Ectodermal cell (in vitro differentiated cells): ENCODE results near the gene RGMA.
"Not testable (repeated sequence)": the region's sequence is repeated elsewhere in the genome, so short reads cannot be mapped to it uniquely, and the experiment has no call there.

Source experiments
- H3K27ac ChIP-seq: 2 replicates; pipeline ENCODE4 v1.7.0; 2013; ENCODE audit warnings: mild to moderate bottlenecking, low read depth, low read length; ENCODE audit not compliant: insufficient read depth, poor library complexity, severe bottlenecking
- H3K27me3 ChIP-seq: 2 replicates; pipeline ENCODE4 v1.7.0; 2013; ENCODE audit warnings: mild to moderate bottlenecking, low read length; ENCODE audit not compliant: insufficient read depth, control insufficient read depth, poor library complexity, severe bottlenecking
- H3K36me3 ChIP-seq: one replicate; pipeline ENCODE4 v1.7.0; 2013; ENCODE audit warnings: low read length; ENCODE audit not compliant: control insufficient read depth, insufficient read depth
- H3K4me1 ChIP-seq: one replicate; pipeline ENCODE4 v1.7.0; 2013; ENCODE audit warnings: low read length; ENCODE audit not compliant: control insufficient read depth, insufficient read depth
- H3K4me3 ChIP-seq: 2 replicates; pipeline ENCODE4 v1.7.0; 2013; ENCODE audit warnings: low read depth, low read length, control low read depth; ENCODE audit not compliant: insufficient read depth
- H3K9me3 ChIP-seq: 2 replicates; pipeline ENCODE4 v1.7.0; 2013; ENCODE audit warnings: mild to moderate bottlenecking, low read length, moderate library complexity; ENCODE audit not compliant: control insufficient read depth
- WGBS, 2 experiments: methylation state at CpG; one replicate each; pipeline ENCODE4 v1.1.7; 2013; ENCODE audit warnings: missing lambda C conversion rate in 2 of 2; 5-methylcytosine and 5-hydroxymethylcytosine counted together

The RGMA gene

DNA sequence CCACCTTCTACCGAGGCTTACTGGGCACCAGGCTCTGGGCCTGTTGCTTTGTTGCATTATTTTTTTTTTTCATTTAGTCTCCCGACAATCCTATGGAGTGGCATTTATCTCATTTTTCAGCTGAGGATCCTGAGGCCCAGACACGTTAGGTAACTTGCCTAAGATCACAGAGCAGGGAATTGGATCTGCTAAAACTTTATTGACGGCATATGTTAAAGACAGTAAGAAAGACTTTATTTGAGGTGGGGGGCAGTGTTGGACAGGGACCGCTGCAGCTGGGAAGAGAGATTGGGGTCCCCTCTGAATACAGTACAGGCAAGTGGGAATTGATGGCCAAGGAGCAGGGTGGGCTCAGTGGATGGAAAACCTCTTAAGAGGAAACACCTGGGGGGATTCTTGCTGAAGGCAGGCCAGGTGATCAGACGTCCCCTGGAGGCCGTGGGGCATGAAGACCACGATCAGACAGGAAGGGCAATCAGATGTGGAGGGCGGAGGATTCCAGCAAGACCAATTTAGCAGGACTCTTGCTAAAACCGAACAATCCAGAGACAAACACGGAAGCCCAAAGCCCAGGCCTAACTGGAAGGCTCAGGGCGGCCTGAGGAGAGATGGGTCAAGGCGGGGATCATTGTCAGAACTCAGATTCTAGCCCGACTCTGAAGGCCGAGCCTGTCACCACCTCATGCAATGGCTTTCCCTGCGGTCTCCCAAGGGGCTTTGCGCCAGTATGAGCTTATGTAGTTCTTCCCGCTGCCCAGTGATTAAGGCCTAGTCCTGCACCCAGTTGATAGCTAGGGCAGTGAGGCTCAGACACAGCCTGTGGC is 53.7 kb downstream of the RGMA start:
- no peak overlapping the region for H3K4me3 ChIP-seq
- H3K4me1 ChIP-seq = peaks cover 5% of the 10 kb centered on the region
- WGBS, 2 experiments = 87 to 89% methylated on average over 18 of the region's 18 CpGs

DNA sequence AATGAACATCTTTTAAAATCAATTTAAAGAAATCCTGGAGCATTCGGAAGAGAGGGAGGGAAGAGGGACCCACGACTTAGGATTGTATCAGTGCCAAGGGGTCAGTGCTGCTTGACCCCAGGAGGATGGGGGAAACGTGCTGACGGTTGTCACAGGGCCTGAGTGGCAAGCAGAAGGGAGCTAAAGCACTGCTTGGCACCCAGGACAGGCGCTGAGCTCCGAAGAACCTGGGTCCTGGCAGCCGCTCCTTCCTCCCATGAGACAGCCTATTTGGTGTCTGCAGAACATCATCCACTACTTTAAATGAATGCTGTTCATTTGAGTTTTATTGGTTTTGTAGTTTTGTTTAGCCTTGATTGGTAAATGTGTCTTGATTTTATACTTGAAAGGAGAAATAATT is 54.5 kb downstream of the RGMA start:
- Histone ChIP-seq H3K4me3 (no peak overlapping the region), H3K36me3 (no peaks in the 10 kb centered on the region), H3K4me1 (peaks cover 5% of the 10 kb centered on the region), H3K9me3 (no peaks in the 10 kb centered on the region), H3K27me3 (no peaks in the 10 kb centered on the region), H3K27ac (no peak overlapping the region)
- 91 to 94% methylated on average over 7 of the region's 7 CpGs for WGBS, 2 experiments

More for the DNA sequence above, 53.7 kb downstream of the RGMA start:
- Histone ChIP-seq H3K36me3 (no peaks in the 10 kb centered on the region), H3K27me3 (no peaks in the 10 kb centered on the region), H3K27ac (no peak overlapping the region), H3K9me3 (no peaks in the 10 kb centered on the region)

DNA sequence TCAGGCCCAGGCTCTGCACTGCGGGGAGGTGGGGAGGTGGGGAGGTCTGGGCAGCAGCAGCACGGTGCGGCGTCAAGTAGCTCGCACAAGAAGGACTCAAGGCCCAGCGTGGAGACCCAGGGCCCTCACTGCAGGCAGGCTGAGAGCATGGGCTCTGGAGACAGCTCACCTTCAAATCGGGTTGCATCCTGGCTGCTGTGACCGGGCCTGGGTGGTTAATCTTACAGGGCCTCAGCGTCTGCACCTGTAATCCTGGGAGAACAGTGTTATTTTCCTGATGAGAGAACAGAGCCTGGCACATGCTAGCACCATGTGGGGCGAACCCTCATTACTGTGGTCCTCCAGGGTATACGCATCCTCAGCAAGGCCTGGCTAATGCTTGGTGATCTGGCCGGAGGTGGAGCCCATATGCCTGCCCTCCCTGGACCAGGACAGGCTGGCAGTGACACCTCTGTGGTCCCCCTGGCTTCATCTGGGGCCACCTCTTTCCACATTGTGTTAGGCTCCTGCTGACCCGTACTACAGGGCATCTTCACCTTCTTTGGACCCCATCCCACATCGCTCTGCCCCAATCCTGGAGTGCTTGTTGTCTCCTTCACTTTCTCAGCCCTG is 55.5 kb downstream of the RGMA start:
- WGBS, 2 experiments = 94 to 95% methylated on average over 14 of the region's 14 CpGs
- H3K4me1 ChIP-seq = peaks cover 5% of the 10 kb centered on the region
- H3K27me3 ChIP-seq = no peaks in the 10 kb centered on the region
- H3K9me3 ChIP-seq = no peaks in the 10 kb centered on the region
- H3K36me3 ChIP-seq = no peaks in the 10 kb centered on the region
- H3K4me3 ChIP-seq = no peak overlapping the region
- no peak overlapping the region for H3K27ac ChIP-seq

DNA sequence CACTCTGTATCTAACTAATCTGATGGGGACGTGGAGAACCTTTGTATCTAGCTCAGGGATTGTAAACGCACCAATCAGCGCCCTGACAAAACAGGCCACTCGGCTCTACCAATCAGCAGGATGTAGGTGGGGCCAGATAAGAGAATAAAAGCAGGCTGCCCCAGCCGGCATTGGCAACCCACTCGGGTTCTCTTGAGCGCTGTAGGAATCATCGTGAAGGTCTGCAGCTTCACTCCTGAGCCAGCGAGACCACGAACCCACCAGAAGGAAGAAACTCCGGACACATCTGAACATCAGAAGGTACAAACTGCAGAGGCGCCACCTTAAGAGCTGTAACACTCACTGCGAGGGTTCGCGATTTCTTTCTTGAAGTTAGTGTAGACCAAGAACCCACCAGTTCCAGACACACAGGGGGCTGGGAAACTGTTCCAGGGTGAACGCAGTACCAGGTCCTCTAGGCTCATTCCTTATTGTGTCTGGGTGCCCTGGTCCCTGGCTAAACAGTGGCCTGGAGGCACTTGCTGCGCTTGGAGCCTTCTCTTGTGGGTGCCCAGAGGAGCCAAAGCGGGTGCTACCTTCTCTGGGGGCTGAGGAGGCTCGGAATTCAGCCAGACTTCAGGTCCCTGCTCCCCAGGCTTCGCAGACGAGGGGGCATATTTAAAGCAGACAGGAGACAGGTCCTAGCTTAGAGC is 56.4 kb downstream of the RGMA start:
- WGBS, 2 experiments = 94 to 96% methylated on average over 21 of the region's 21 CpGs
- not testable (repeated sequence) for H3K27ac ChIP-seq, H3K36me3 ChIP-seq, H3K9me3 ChIP-seq, H3K4me1 ChIP-seq, H3K27me3 ChIP-seq, H3K4me3 ChIP-seq

DNA sequence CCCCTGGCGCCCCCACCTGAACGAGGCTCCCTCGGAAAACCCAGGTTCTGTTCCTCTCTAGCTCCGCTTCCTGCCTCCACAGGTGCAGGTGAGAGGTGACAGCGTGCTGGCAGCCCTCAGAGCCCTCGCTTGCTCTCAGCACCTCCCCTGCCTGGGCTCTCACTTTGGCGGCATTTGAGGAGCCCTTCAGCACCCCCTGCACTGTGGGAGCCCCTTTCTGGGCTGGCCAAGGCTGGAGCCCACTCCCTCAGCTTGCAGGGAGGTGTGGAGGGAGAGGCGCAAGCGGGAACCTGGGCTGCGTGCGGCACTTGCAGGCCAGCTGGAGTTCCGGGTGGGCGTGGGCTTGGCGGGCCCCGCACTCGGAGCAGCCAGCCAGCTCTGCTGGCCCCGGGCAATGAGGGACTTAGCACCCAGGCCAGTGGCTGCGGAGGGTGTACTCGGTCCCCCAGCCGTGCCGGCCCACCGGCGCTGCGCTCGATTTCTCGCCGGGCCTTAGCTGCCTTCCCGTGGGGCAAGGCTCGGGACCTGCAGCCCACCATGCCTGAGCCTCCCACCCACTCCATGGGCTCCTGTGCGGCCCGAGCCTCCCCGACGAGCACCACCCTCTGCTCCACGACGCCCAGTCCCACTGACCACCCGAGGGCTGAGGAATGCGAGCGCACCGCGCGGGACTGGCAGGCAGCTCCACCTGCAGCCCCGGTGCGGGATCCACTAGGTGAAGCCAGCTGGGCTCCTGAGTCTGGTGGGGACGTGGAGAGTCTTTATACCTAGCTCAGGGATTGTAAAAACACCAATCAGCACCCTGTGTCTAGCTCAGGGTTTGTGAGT is 57.2 kb downstream of the RGMA start:
- WGBS, 2 experiments = 95 to 96% methylated on average over 44 of the region's 44 CpGs
- H3K9me3 ChIP-seq, H3K4me3 ChIP-seq, H3K36me3 ChIP-seq, H3K4me1 ChIP-seq, H3K27ac ChIP-seq, H3K27me3 ChIP-seq: not testable (repeated sequence)

DNA sequence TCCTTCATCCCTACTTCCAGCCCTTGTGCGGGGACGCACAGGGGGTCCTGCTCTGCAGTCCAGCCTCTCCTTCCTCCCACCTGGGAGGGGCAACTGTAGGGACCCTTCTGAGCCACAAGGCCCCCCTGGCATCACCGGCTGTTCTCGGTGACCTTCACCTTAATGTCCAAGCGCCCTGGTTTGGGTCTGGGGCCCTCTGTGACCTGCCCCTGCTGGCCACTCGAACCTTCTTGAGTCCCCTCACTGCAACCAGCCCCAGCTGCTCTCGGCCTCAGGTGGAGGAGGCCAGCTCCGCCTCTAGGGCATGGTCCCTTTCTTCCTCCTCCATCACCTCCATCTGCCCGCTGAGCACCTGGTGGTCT is 57.9 kb downstream of the RGMA start:
- H3K27ac ChIP-seq = no peak overlapping the region
- no peaks in the 10 kb centered on the region for H3K27me3 ChIP-seq
- no peak overlapping the region for H3K4me3 ChIP-seq
- no peaks in the 10 kb centered on the region for H3K9me3 ChIP-seq
- no peaks in the 10 kb centered on the region for H3K4me1 ChIP-seq
- peaks cover 4% of the 10 kb centered on the region for H3K36me3 ChIP-seq
- 82 to 86% methylated on average over 9 of the region's 9 CpGs for WGBS, 2 experiments

DNA sequence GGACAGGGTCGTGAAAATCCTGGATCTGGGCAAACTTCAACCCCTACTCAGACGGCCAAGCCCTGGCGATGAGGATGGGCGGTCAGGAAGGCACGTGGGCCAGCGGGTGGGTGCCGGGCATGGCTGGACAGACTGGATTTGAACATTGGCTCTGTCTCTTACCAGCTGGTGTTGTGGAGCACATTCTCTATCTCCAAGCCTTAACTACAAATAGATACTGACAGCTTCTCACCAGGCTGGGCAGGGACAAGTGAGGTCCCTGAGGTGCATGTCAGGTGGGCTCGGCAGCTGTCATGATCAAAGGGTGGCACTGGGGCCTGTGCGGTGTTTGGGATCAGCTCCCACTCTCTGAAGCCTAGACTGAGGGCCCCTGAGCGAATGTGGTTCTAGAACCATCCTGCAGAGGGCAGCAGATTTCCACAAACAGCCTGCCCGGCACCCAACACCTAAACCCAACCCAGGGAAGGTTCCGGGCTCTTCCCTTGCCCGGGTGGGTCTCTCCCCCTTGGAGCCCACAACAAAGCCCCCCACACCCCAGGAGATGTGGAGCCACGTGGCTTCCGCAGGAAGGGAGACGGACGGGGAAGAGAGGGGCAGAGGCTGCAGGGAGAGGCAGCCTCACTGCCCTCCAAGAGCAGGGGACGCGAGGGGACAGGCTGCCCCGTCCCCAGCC is 58.4 kb downstream of the RGMA start:
- Histone ChIP-seq H3K9me3 (no peaks in the 10 kb centered on the region), H3K4me1 (no peaks in the 10 kb centered on the region), H3K4me3 (no peak overlapping the region), H3K27ac (no peak overlapping the region), H3K36me3 (peaks cover 4% of the 10 kb centered on the region), H3K27me3 (no peaks in the 10 kb centered on the region)
- WGBS, 2 experiments = 47 to 50% methylated on average over 18 of the region's 20 CpGs

DNA sequence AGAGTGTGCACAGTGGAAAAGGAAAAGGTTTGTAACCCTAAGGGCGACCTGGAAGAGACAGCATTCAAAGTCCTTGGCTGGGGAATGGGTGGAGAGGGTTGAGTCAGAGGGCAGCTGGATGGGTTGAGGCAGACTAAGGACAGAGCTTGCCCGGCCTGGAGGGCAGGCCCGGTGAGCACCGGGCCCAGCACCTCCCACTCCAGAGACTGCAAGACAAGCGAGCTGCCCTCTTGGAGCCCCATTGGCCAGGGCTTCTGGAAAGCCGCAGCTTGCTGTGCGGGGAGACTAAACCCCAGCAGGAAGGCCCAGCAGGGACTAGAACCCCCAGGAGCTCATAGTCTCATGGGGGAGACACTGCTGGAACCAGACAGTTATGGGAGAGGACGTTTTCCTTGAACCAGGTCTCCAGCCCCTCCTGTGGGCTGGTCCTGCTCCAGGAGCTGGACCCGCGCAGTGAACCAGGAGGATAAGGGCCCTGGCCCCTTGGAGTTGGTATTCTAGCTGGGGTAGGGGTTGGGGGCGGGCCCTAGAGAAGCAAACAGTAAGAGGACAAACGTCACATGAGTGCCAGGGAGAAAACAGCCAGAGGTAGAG is 59.1 kb downstream of the RGMA start:
- no peak overlapping the region for H3K27ac ChIP-seq

DNA sequence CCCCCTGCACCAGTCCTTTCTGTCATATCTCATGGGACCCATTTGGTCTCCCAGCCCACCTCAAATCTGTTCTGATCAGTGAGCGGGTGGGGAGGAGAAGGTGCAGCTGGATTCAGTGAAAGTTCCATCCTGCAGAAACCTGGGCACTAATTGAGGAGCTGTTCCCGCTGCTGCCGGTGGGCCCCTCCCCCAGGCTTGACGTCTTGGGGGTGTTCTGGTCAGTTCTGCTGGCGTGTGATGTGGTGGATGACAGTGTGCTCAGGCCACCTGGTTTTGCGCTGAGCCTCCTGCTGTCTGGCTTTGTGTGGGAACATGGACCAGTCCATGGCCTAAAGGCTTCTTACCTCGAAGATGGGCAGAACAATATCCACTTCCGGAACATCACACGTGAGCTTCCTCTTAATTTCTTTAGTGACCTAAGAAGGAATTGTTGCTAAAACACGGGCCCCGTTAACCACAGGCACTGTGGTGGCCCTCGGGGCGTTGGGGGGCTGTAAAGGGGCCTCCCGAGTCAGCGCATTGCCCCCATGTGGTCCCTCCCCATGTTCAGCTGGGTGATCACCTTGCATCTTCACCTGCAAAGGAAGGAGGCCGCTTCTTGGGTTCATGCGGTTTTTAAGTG is 59.7 kb downstream of the RGMA start:
- Histone ChIP-seq H3K27ac (no peak overlapping the region), H3K9me3 (no peaks in the 10 kb centered on the region), H3K36me3 (peaks cover 14% of the 10 kb centered on the region), H3K4me1 (no peaks in the 10 kb centered on the region), H3K4me3 (no peak overlapping the region), H3K27me3 (no peaks in the 10 kb centered on the region)
- 92 to 93% methylated on average over 17 of the region's 17 CpGs for WGBS, 2 experiments

More for the DNA sequence above, 59.1 kb downstream of the RGMA start:
- H3K9me3 ChIP-seq = no peaks in the 10 kb centered on the region
- WGBS, 2 experiments = 81 to 84% methylated on average over 12 of the region's 12 CpGs
- no peaks in the 10 kb centered on the region for H3K27me3 ChIP-seq
- H3K36me3 ChIP-seq = peaks cover 8% of the 10 kb centered on the region
- no peak overlapping the region for H3K4me3 ChIP-seq
- H3K4me1 ChIP-seq = no peaks in the 10 kb centered on the region
